ENCODE results near the gene BANF2.

Gene BANF2

GRCh38 chr20:17731233-17731632, 31.5 kb downstream of the BANF2 start:
- no peak for TF ChIP-seq ZFX (IDR thresholded peaks at IDR 0.05; ENCODE audit: borderline replicate concordance)
- TF ChIP-seq, protein P1, sequence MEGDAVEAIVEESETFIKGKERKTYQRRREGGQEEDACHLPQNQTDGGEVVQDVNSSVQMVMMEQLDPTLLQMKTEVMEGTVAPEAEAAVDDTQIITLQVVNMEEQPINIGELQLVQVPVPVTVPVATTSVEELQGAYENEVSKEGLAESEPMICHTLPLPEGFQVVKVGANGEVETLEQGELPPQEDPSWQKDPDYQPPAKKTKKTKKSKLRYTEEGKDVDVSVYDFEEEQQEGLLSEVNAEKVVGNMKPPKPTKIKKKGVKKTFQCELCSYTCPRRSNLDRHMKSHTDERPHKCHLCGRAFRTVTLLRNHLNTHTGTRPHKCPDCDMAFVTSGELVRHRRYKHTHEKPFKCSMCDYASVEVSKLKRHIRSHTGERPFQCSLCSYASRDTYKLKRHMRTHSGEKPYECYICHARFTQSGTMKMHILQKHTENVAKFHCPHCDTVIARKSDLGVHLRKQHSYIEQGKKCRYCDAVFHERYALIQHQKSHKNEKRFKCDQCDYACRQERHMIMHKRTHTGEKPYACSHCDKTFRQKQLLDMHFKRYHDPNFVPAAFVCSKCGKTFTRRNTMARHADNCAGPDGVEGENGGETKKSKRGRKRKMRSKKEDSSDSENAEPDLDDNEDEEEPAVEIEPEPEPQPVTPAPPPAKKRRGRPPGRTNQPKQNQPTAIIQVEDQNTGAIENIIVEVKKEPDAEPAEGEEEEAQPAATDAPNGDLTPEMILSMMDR (IDR thresholded peaks at IDR 0.05), result no peak

DNA sequence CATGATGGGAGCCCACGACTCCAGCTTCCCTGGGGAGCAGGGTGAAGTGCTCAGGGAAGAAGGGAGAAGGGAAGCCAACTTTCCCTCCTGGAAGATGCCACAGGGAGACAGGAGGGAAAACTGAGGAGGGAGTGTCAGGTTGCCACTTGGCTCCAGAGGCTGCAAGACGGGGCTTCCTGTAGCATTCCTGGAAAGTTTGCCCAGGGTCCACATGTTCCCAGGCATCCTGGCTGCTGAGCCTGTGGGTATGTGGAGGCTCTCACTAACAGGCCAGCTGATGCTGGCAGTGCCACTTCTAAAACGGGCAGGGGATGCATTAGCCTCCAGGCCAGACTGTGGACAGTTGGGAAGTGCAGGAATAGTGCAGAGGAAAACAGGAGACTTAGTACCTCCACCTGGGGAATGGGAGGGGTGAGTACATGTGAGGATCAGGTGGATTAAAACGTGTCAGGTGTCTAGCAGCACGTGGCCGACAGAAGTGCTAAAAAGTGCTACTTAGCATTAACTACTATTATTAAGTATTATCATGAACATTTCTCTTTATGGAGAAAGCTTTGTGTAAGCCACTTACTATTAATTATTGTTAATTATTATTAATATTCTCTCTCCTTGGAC, 33.2 kb downstream of the BANF2 start:
- H3K27ac ChIP-seq, result no peak overlapping the region
- TF ChIP-seq, protein P1 (IDR thresholded peaks at IDR 0.05), result no peak
- TF ChIP-seq ZFX (IDR thresholded peaks at IDR 0.05; ENCODE audit: borderline replicate concordance), result no peak

More at GRCh38 chr20:17731233-17731632, 31.5 kb downstream of the BANF2 start:
- H3K27ac ChIP-seq, result no peak overlapping the region

DNA sequence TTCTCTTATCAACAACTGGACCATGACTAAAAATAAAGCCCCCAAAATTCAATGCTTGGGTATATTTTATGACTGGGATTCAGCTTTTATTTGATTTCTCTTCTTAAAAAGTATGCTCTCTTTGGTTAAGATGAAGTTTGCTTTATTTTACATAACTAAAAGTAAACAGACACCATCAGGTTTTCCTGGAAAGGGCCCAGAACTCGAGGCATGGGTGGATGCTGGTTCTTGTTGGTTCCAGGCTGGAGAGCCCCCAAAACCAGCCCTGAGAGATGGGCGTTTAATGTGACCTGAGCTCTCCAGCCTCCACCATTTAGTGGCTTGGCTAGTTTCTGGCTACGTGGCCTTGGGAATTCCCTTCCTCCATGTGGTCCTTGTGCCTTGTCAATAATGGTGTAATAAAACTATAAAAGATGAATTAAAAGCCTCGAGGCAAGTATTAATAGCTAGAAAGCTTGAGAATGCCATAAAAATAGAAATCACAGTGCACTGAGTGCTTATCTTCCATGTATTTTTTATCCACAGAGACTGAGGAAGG, 34.1 kb downstream of the BANF2 start:
- no peak overlapping the region for H3K27ac ChIP-seq
- TF ChIP-seq, protein P1 (IDR thresholded peaks at IDR 0.05), result no peak
- TF ChIP-seq ZFX (IDR thresholded peaks at IDR 0.05; ENCODE audit: borderline replicate concordance), result no peak

DNA sequence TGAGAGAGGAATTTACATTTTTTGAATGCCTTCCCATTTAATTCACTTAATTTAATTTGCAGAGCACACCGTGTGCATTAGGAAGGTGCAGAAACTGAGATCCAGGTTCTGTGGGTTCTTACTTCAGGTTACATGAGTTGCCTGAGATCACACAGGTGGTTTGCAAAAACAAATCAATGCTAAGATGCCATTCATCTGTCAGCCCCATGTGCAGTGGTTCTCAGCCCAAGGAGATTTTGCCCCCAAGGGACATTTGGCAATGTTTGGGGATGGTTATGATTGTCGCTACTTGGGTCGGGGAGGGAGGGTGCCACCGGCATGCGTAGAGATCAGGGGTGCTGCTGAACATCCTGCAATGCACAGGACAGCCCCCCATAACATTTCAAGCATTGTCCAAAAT, 34.6 kb downstream of the BANF2 start:
- H3K27ac ChIP-seq, result no peak overlapping the region
- TF ChIP-seq, protein P1 (IDR thresholded peaks at IDR 0.05), result no peak

DNA sequence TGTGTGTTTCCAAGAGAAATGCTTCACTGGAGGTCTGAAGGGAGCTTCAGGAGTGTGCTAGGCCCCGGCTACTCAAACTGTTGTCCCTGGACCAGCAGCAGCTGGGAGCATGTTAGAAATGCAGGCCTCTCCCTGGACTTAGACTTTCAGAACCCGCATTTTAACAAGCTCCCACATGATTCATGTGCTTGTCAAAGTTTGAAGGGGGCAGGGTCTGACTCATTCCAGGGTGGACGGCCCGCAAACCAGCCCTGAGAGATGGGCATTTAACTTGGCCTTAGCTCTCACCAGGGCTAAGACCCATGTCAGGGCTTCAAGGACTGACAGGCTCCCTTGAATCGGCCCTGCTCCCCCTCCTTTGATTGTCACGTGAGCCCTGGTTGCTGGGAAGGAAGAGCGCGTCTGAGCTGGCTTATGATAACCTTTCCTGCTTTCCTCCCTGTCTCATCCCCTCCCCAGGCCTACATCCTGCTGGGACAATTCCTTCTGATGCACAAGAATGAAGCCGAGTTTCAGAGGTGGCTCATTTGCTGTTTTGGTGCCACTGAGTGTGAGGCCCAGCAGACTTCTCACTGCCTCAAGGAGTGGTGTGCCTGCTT, 35.5 kb downstream of the BANF2 start:
- no peak overlapping the region for H3K27ac ChIP-seq
- TF ChIP-seq, protein P1 (IDR thresholded peaks at IDR 0.05), result no peak
- no peak for TF ChIP-seq ZFX (IDR thresholded peaks at IDR 0.05; ENCODE audit: borderline replicate concordance)

- TF ChIP-seq, protein P1 (IDR thresholded peaks at IDR 0.05), result no peak
- no peak for TF ChIP-seq ZFX (IDR thresholded peaks at IDR 0.05; ENCODE audit: borderline replicate concordance)
- no peak overlapping the region for H3K27ac ChIP-seq
Measured at GRCh38 chr20:17735959-17736621, 36.3 kb downstream of the BANF2 start.

DNA sequence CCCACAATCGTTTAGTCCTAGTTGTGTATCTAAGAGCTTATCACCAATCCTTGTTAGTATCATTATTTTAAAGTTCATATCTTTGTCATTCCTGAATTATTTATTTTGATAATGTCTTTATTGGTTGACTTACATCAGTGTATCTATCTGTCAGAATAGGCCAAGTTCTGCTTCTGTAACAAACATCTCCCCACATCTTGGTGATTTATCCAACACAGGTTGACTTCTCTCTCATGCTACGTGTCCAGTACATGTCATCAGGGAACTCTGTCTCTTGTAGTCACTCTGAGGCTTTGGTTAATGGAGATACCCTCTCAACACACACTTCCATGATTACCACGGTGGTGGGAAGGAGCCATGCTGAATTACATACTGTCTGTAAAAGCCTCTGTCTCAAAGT, 38.4 kb downstream of the BANF2 start:
- TF ChIP-seq, protein P1 (IDR thresholded peaks at IDR 0.05), result no peak
- no peak for TF ChIP-seq ZFX (IDR thresholded peaks at IDR 0.05; ENCODE audit: borderline replicate concordance)
- H3K27ac ChIP-seq, result no peak overlapping the region

All from 22Rv1 (cell line).